ENCODE measurements around the gene DNAJB14.

DNAJB14 gene

GRCh38 chr4:99861120-99861905 lies 85.1 kb downstream of the DNAJB14 start:
- peak; percentile 14 for DNase-seq

- DNase-seq: no peak
Measured at GRCh38 chr4:99860521-99860920, 85.9 kb downstream of the DNAJB14 start.

GRCh38 chr4:99859618-99860017 lies 86.8 kb downstream of the DNAJB14 start:
- no peak for DNase-seq

- no peak for DNase-seq
Measured at GRCh38 chr4:99857307-99857706, 89.1 kb downstream of the DNAJB14 start.

GRCh38 chr4:99856166-99856565 lies 90.3 kb downstream of the DNAJB14 start:
- no peak for DNase-seq

- DNase-seq: no peak
Measured at GRCh38 chr4:99855678-99856077, 90.7 kb downstream of the DNAJB14 start.

GRCh38 chr4:99853999-99854398 lies 92.4 kb downstream of the DNAJB14 start:
- DNase-seq: peak; percentile 5

GRCh38 chr4:99853190-99853589 lies 93.2 kb downstream of the DNAJB14 start:
- no peak for DNase-seq

- no peak for DNase-seq
Measured at GRCh38 chr4:99852199-99852749, 94.1 kb downstream of the DNAJB14 start.

- DNase-seq: no peak
Measured at GRCh38 chr4:99848591-99849001, 97.8 kb downstream of the DNAJB14 start.

- no peak for DNase-seq
Measured at GRCh38 chr4:99847362-99847976, 98.9 kb downstream of the DNAJB14 start.

- DNase-seq: no peak
Measured at GRCh38 chr4:99846891-99847290, 99.5 kb downstream of the DNAJB14 start.
